ENCODE results near the gene PCNT.

DNA sequence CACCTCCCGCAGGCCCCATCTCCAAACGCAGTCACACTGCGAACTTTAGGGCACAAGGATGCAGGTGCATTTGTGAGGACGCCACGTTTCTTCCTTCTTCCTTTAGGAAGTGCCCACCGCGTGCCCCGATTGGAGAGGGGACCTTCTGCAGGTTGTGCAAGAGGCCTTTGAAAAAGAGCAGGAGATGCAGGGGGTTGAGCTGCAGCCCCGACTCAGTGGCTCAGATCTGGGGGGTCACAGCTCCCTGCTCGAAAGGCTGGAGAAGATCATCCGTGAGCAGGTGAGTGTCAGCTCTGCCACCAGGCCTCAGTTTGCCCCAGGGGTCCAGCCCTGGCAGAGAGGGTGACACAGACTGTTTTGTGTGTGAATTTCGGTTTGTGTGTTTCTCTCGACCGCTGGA is 103.6 kb downstream of the PCNT start:
- TF ChIP-seq, protein P1, sequence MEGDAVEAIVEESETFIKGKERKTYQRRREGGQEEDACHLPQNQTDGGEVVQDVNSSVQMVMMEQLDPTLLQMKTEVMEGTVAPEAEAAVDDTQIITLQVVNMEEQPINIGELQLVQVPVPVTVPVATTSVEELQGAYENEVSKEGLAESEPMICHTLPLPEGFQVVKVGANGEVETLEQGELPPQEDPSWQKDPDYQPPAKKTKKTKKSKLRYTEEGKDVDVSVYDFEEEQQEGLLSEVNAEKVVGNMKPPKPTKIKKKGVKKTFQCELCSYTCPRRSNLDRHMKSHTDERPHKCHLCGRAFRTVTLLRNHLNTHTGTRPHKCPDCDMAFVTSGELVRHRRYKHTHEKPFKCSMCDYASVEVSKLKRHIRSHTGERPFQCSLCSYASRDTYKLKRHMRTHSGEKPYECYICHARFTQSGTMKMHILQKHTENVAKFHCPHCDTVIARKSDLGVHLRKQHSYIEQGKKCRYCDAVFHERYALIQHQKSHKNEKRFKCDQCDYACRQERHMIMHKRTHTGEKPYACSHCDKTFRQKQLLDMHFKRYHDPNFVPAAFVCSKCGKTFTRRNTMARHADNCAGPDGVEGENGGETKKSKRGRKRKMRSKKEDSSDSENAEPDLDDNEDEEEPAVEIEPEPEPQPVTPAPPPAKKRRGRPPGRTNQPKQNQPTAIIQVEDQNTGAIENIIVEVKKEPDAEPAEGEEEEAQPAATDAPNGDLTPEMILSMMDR (IDR thresholded peaks at IDR 0.05; ENCODE audit: control extremely low read depth in 1 of 3, insufficient read depth in 1 of 3, low read depth in 1 of 3, low read length in 3 of 3), result no peak
- no peak for TF ChIP-seq EP300 (IDR thresholded peaks at IDR 0.05; ENCODE audit: borderline replicate concordance in 1 of 2, low read depth in 2 of 2, low read length in 2 of 2)
- TF ChIP-seq, protein P2, sequence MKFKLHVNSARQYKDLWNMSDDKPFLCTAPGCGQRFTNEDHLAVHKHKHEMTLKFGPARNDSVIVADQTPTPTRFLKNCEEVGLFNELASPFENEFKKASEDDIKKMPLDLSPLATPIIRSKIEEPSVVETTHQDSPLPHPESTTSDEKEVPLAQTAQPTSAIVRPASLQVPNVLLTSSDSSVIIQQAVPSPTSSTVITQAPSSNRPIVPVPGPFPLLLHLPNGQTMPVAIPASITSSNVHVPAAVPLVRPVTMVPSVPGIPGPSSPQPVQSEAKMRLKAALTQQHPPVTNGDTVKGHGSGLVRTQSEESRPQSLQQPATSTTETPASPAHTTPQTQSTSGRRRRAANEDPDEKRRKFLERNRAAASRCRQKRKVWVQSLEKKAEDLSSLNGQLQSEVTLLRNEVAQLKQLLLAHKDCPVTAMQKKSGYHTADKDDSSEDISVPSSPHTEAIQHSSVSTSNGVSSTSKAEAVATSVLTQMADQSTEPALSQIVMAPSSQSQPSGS (IDR thresholded peaks at IDR 0.05; ENCODE audit: low read length), result no peak
- no peak for TF ChIP-seq POLR2AphosphoS5 (IDR thresholded peaks at IDR 0.05; ENCODE audit: low read depth, low read length)
- no peak for TF ChIP-seq POLR2A (IDR thresholded peaks at IDR 0.05; ENCODE audit: control extremely low read depth in 1 of 2, low read depth in 2 of 2, low read length in 2 of 2)
